Gastroesophageal sphincter (tissue), 3 donors: ENCODE measurements around the gene SNX24.

Experiments
- POLR2A ChIP-seq, 2 donors: fragments of 450-650 bp; IDR thresholded peaks; one replicate each; pipeline ENCODE4 v1.6.1; 2017; ENCODE audit warnings: antibody characterized with exemption in 2 of 2, mild to moderate bottlenecking in 2 of 2, moderate library complexity in 1 of 2
- POLR2AphosphoS5 ChIP-seq: sonication (generic); formaldehyde crosslinking; IDR thresholded peaks from one replicate; pipeline ENCODE4 v1.6.1; 2017; ENCODE audit warnings: antibody characterized with exemption
- TF ChIP-seq, protein P1 (sequence below), 4 experiments: fragments of 200-600 bp in 2 of 4; fragments of 450-650 bp in 2 of 4; sonication (generic) in 1 of 4; IDR thresholded peaks; one replicate each; pipeline ENCODE4 v1.5.1; 2017 to 2019; ENCODE audit warnings: antibody characterized with exemption in 4 of 4, mild to moderate bottlenecking in 2 of 4, moderate library complexity in 2 of 4

GRCh38 chr5:122877518-122877917 lies 32.1 kb downstream of the SNX24 start:
- TF ChIP-seq POLR2A (IDR thresholded peaks at IDR 0.05) (no peak), POLR2AphosphoS5 (no peak)
- TF ChIP-seq, protein P1, sequence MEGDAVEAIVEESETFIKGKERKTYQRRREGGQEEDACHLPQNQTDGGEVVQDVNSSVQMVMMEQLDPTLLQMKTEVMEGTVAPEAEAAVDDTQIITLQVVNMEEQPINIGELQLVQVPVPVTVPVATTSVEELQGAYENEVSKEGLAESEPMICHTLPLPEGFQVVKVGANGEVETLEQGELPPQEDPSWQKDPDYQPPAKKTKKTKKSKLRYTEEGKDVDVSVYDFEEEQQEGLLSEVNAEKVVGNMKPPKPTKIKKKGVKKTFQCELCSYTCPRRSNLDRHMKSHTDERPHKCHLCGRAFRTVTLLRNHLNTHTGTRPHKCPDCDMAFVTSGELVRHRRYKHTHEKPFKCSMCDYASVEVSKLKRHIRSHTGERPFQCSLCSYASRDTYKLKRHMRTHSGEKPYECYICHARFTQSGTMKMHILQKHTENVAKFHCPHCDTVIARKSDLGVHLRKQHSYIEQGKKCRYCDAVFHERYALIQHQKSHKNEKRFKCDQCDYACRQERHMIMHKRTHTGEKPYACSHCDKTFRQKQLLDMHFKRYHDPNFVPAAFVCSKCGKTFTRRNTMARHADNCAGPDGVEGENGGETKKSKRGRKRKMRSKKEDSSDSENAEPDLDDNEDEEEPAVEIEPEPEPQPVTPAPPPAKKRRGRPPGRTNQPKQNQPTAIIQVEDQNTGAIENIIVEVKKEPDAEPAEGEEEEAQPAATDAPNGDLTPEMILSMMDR (IDR thresholded peaks at IDR 0.05): no peak
